B cell (primary cell): ENCODE results near the gene ZC3H18. TPM values are rescaled to one million over a fixed set of nuclear protein-coding genes. Genes with fewer than 3 reads are reported as not detected.

Source experiments
- ATAC-seq: fragments of 200-7000 bp; cut with Tn5 transposase; one replicate; pipeline ENCODE4 v1.10.0; 2021; ENCODE audit warnings: low read depth, mild to moderate bottlenecking, moderate number of reproducible peaks, moderate library complexity
- CTCF ChIA-PET: fragments of 350-600 bp; sonication (Branson Sonifier 250); formaldehyde crosslinking; loops from one replicate; lab custom pipeline; 2021; ENCODE audit warnings: antibody characterized with exemption, inconsistent platforms; lab: Charles Lee
- POLR2A ChIA-PET: fragments of 350-600 bp; sonication (Branson Sonifier 250); formaldehyde crosslinking; loops from one replicate; lab custom pipeline; 2021; ENCODE audit warnings: antibody characterized with exemption; lab: Charles Lee
- DNase-seq: peaks from one replicate; pipeline ENCODE4 v3.0.0; 2013
- H2AFZ ChIP-seq: 2 replicates; pipeline ENCODE4 v1.6.1; 2012; ENCODE audit warnings: mild to moderate bottlenecking, low read depth, low read length; ENCODE audit not compliant: insufficient read depth, poor library complexity, severe bottlenecking
- H3K27ac ChIP-seq, 2 donors: 1 replicate in 1 of 2; 2 replicates in 1 of 2; pipeline ENCODE4 v1.5.1; 2012 to 2013; ENCODE audit warnings: low read length in 2 of 2, mild to moderate bottlenecking in 2 of 2, moderate library complexity in 1 of 2
- H3K27me3 ChIP-seq, 4 experiments: fragments of 200-600 bp in 1 of 4; sonication (generic) in 1 of 4; replicated peaks in 1 of 4; 1 replicate in 2 of 4; 2 replicates in 2 of 4; pipeline versions ENCODE4 v1.6.1 to v1.7.0; 2013 to 2016; ENCODE audit warnings: low read length in 3 of 4, mild to moderate bottlenecking in 2 of 4, mixed read lengths in 1 of 4, moderate library complexity in 1 of 4; ENCODE audit not compliant: insufficient read depth in 4 of 4, control insufficient read depth in 3 of 4; ENCODE audit errors: control extremely low read depth in 1 of 4
- H3K36me3 ChIP-seq, 2 experiments: replicated peaks in 1 of 2; 1 replicate in 1 of 2; 2 replicates in 1 of 2; pipeline versions ENCODE4 v1.6.1 to v1.7.1; 2013; ENCODE audit warnings: low read length in 1 of 2; ENCODE audit not compliant: insufficient read depth in 2 of 2, control insufficient read depth in 1 of 2; ENCODE audit errors: control extremely low read depth in 1 of 2, extremely low read depth in 1 of 2
- H3K4me1 ChIP-seq, 2 donors: fragments of 200-600 bp in 1 of 2; sonication (generic) in 1 of 2; 1 replicate in 1 of 2; 2 replicates in 1 of 2; pipeline versions ENCODE4 v1.5.1 to v1.6.1; 2013 to 2017; ENCODE audit warnings: low read length in 2 of 2; ENCODE audit not compliant: control insufficient read depth in 2 of 2, insufficient read depth in 2 of 2
- H3K4me2 ChIP-seq: replicated peaks from 2 replicates; pipeline ENCODE3; 2012; ENCODE audit warnings: mild to moderate bottlenecking, low read depth, low read length; ENCODE audit not compliant: poor library complexity, severe bottlenecking
- H3K4me3 ChIP-seq, 5 experiments: fragments of 200-600 bp in 1 of 5; sonication (generic) in 1 of 5; 1 replicate in 3 of 5; 2 replicates in 2 of 5; pipeline versions ENCODE4 v1.5.1 to v1.7.0; 2011 to 2016; ENCODE audit warnings: low read length in 4 of 5, mild to moderate bottlenecking in 4 of 5, low read depth in 2 of 5, control low read depth in 1 of 5, moderate library complexity in 1 of 5; ENCODE audit not compliant: insufficient read depth in 1 of 5; ENCODE audit errors: control extremely low read depth in 1 of 5, extremely low read depth in 1 of 5
- H3K79me2 ChIP-seq: fragments of 200-600 bp; sonication (generic); one replicate; pipeline ENCODE4 v1.6.0; 2016; ENCODE audit warnings: low read length; ENCODE audit not compliant: control insufficient read depth, insufficient read depth
- H3K9ac ChIP-seq: fragments of 200-600 bp; sonication (generic); 2 replicates; pipeline ENCODE4 v1.6.1; 2017; ENCODE audit warnings: mild to moderate bottlenecking, low read length, moderate library complexity
- H3K9me3 ChIP-seq, 3 donors: one replicate each; pipeline versions ENCODE4 v1.6.1 to v1.7.1; 2013; ENCODE audit warnings: low read length in 2 of 3; ENCODE audit not compliant: control insufficient read depth in 2 of 3, insufficient read depth in 1 of 3; ENCODE audit errors: control extremely low read depth in 1 of 3
- H4K20me1 ChIP-seq: 2 replicates; pipeline ENCODE4 v1.6.0; 2012; ENCODE audit warnings: mild to moderate bottlenecking, low read length; ENCODE audit not compliant: insufficient read depth, control insufficient read depth, poor library complexity, severe bottlenecking
- H3K27ac Mint-ChIP-seq: one replicate; pipeline ENCODE4 v1.8.0; 2021; ENCODE audit warnings: mixed read lengths
- H3K27me3 Mint-ChIP-seq: one replicate; pipeline ENCODE4 v1.8.0; 2021; ENCODE audit warnings: mixed read lengths
- H3K4me1 Mint-ChIP-seq: one replicate; pipeline ENCODE4 v1.8.0; 2021; ENCODE audit warnings: mixed read lengths
- H3K4me3 Mint-ChIP-seq: one replicate; pipeline ENCODE4 v1.8.0; 2021; ENCODE audit warnings: mixed read lengths
- H3K9me3 Mint-ChIP-seq: one replicate; pipeline ENCODE4 v1.8.0; 2022; ENCODE audit warnings: mixed read lengths; ENCODE audit not compliant: insufficient read depth
- CTCF ChIP-seq: fragments of 200-600 bp; IDR thresholded peaks from one replicate; pipeline ENCODE4 v1.8.0; 2022; ENCODE audit warnings: antibody characterized with exemption, mild to moderate bottlenecking
- EZH2 ChIP-seq: IDR thresholded peaks from 2 replicates; pipeline ENCODE4 v1.6.1; 2012; ENCODE audit warnings: borderline replicate concordance, low read depth, mild to moderate bottlenecking, moderate library complexity, low read length; ENCODE audit not compliant: insufficient read depth, poor library complexity, severe bottlenecking
- WGBS: methylation state at CpG from one replicate; pipeline ENCODE4 v1.1.5; 2013; ENCODE audit warnings: missing lambda C conversion rate; ENCODE audit not compliant: insufficient coverage; 5-methylcytosine and 5-hydroxymethylcytosine counted together
- intact Hi-C: fragments of 100-400 bp; cut with micrococcal nuclease; formaldehyde crosslinking; loops from one replicate; pipeline ENCODE4 v1.10.0; 2022
- polyA plus RNA-seq: library from polyadenylated mRNA; depleted of rRNA; stranded (reverse); fragments of >200 nt; gene quantifications from 2 replicates; pipeline ENCODE4 v1.2.3, GENCODE V29; 2012
- total RNA-seq, 2 donors: library from RNA; stranded (reverse); fragments of 120-200 nt in 1 of 2; gene quantifications; 1 replicate in 1 of 2; 2 replicates in 1 of 2; pipeline versions ENCODE4 v1.2.3 to v1.2.4, GENCODE V29; 2013 to 2022

The ZC3H18 gene
- total and polyA plus RNA-seq, 2 donors (not counting 1 experiment from before 2014, with no cell fraction given): 40.4 to 74.2 TPM

GRCh38 chr16:88545781-88546180, 24.4 kb upstream of the ZC3H18 start:
- Mint-ChIP-seq H3K4me3 (no peak overlapping the region), H3K4me1 (peaks cover 8% of the 10 kb centered on the region), H3K27me3 (peaks cover 5% of the 10 kb centered on the region), H3K27ac (no peak overlapping the region), H3K9me3 (peaks cover 6% of the 10 kb centered on the region)
- no peak for DNase-seq
- TF ChIP-seq CTCF (no peak), EZH2 (no peak)
- Histone ChIP-seq H3K4me2 (no peak overlapping the region), H3K9me3 (peaks cover 2 to 48% (median 25%) of the 10 kb centered on the region in 3 donors), H2AFZ (no peak overlapping the region), H3K4me1 (peaks cover 6 to 18% of the 10 kb centered on the region in 2 donors), H3K27ac (no peak overlapping the region), H3K9ac (no peak overlapping the region), H3K27me3 (peaks cover 0 to 37% (median 1%) of the 10 kb centered on the region in 4 experiments), H4K20me1 (no peaks in the 10 kb centered on the region), H3K36me3 (no peaks in the 10 kb centered on the region), H3K4me3 (no peak overlapping the region), H3K79me2 (no peaks in the 10 kb centered on the region)
- ChIA-PET CTCF (interaction anchor here (0.8 kb wide), 1 partner anchor 115 kb away, joined by 3 read pairs; no protein-coding TSS in a partner anchor), POLR2A (no interaction called here)
- intact Hi-C loops: no loop called here
- 54% methylated on average over 3 of the region's 7 CpGs for WGBS
- no peak for ATAC-seq

- H3K4me3 Mint-ChIP-seq: no peak overlapping the region
- ATAC-seq: no peak
- H3K4me1 ChIP-seq: peaks cover 6 to 41% of the 10 kb centered on the region in 2 donors
Measured at GRCh38 chr16:88548131-88548874, 21.9 kb upstream of the ZC3H18 start.

More at GRCh38 chr16:88548131-88548874, 21.9 kb upstream of the ZC3H18 start:
- POLR2A ChIA-PET: no interaction called here
- peaks cover 4% of the 10 kb centered on the region for H3K27me3 Mint-ChIP-seq
- Histone ChIP-seq H3K36me3 (no peaks in the 10 kb centered on the region), H2AFZ (no peak overlapping the region), H3K4me3 (no peak overlapping the region), H3K9ac (no peak overlapping the region), H3K9me3 (peaks cover under 1 to 29% (median 10%) of the 10 kb centered on the region in 3 donors), H3K4me2 (no peak overlapping the region), H3K27me3 (peaks cover 0 to 24% (median 0%) of the 10 kb centered on the region in 4 experiments), H3K79me2 (no peaks in the 10 kb centered on the region), H3K27ac (no peak overlapping the region), H4K20me1 (no peaks in the 10 kb centered on the region)
- H3K27ac Mint-ChIP-seq: no peak overlapping the region
- peaks cover 5% of the 10 kb centered on the region for H3K9me3 Mint-ChIP-seq
- no peak for DNase-seq
- H3K4me1 Mint-ChIP-seq: peaks cover 8% of the 10 kb centered on the region
- TF ChIP-seq EZH2 (no peak), CTCF (no peak)
- CTCF ChIA-PET: no interaction called here
- WGBS: 71% methylated on average over 14 of the region's 15 CpGs
- intact Hi-C loops: no loop called here
